ENCODE measurements around the gene RIMS1.

- TF ChIP-seq POLR2A (IDR thresholded peaks at IDR 0.05; ENCODE audit: low read depth, low read length) (no peak), POLR2AphosphoS5 (IDR thresholded peaks at IDR 0.05; ENCODE audit: low read depth, low read length) (no peak)
These were observed 538.1 kb downstream of the RIMS1 start for GRCh38 chr6:72424476-72424875.
